ENCODE data around the gene PPP2R1A. TPM values are rescaled to one million over a fixed set of nuclear protein-coding genes. Genes with fewer than 3 reads are reported as not detected.

The PPP2R1A gene
- total RNA-seq, 1 donor from 2014 or later, result 307 TPM

DNA sequence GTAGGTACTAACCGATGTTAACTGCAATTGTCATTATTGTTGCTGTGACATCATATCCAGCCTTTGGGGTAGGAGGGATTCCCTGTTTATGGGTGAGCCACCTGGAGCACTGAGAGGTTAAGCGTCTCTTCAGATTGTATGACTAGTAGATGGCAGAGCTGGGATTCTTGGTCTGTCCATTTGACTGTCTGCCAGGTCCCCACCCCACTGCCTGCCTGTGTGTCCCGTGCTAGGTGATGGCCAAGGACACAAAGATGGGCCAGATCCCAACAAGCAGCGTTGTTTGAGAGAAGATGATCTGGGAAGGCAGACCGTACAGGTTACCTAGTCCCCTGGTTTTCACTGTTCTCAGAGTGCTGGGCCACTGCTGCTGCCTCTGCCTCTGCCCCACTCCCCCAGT, 16.6 kb downstream of the PPP2R1A start:
- H3K27ac Mint-ChIP-seq, result no peak overlapping the region
- H3K4me1 Mint-ChIP-seq (ENCODE audit: low read depth), result no peaks in the 10 kb centered on the region
- H3K36me3 Mint-ChIP-seq (ENCODE audit: insufficient read depth), result peaks cover 24% of the 10 kb centered on the region
- DNase-seq (ENCODE audit: low spot score, unreplicated experiment), result no peak
- no peaks in the 10 kb centered on the region for H3K27me3 Mint-ChIP-seq
- no peak overlapping the region for H3K4me3 Mint-ChIP-seq (ENCODE audit: low read depth)
- no peaks in the 10 kb centered on the region for H3K9me3 Mint-ChIP-seq (ENCODE audit: low read depth)
- TF ChIP-seq, protein P1, sequence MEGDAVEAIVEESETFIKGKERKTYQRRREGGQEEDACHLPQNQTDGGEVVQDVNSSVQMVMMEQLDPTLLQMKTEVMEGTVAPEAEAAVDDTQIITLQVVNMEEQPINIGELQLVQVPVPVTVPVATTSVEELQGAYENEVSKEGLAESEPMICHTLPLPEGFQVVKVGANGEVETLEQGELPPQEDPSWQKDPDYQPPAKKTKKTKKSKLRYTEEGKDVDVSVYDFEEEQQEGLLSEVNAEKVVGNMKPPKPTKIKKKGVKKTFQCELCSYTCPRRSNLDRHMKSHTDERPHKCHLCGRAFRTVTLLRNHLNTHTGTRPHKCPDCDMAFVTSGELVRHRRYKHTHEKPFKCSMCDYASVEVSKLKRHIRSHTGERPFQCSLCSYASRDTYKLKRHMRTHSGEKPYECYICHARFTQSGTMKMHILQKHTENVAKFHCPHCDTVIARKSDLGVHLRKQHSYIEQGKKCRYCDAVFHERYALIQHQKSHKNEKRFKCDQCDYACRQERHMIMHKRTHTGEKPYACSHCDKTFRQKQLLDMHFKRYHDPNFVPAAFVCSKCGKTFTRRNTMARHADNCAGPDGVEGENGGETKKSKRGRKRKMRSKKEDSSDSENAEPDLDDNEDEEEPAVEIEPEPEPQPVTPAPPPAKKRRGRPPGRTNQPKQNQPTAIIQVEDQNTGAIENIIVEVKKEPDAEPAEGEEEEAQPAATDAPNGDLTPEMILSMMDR (IDR thresholded peaks at IDR 0.05; ENCODE audit: unreplicated experiment), result no peak

DNA sequence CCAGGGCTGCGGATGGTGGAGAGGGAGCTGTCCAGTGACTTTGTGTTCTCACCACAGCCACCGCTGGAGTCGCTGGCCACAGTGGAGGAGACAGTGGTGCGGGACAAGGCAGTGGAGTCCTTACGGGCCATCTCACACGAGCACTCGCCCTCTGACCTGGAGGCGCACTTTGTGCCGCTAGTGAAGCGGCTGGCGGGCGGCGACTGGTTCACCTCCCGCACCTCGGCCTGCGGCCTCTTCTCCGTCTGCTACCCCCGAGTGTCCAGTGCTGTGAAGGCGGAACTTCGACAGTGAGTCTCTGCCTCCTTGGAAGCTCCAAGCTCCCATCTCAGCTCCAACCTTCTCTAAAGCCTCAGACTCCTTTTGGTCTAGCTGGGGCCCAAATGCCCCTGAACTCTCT, 21.4 kb downstream of the PPP2R1A start:
- TF ChIP-seq, protein P1 (IDR thresholded peaks at IDR 0.05; ENCODE audit: unreplicated experiment), result no peak
- peaks cover 23% of the 10 kb centered on the region for H3K36me3 Mint-ChIP-seq (ENCODE audit: insufficient read depth)
- H3K4me1 Mint-ChIP-seq (ENCODE audit: low read depth), result no peaks in the 10 kb centered on the region
- no peak for DNase-seq (ENCODE audit: low spot score, unreplicated experiment)
- no peak overlapping the region for H3K27ac Mint-ChIP-seq
- no peaks in the 10 kb centered on the region for H3K9me3 Mint-ChIP-seq (ENCODE audit: low read depth)
- H3K27me3 Mint-ChIP-seq, result no peaks in the 10 kb centered on the region
- no peak overlapping the region for H3K4me3 Mint-ChIP-seq (ENCODE audit: low read depth)

DNA sequence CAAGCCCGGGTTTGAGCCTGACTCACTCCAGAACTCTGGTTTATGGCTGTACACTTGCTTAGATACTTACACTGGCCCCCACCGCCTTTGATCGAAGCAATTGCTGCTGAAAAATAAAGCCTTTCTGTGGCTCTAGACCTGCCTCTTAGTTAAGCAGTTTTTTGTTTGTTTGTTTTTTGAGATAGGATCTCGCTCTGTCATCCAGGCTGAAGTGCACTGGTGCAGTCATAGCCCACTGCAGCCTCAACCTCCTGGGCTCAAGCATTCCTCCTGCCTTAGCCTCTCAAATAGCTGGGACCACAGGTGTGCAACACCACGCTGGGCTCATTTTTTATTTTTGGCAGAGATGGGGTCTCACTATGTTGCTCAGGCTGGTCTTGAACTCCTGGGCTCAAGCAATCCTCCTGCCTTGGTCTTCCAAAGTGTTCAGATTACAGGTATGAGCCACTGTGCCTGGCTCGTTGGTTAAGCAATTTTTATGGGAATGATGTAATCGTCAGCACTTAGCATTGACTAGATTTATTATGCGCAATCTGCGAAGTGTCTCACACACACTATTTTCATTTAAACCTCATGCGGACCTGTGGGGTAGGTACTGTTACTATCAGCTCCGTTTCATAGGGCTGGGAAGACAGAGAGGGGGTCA, 22.2 kb downstream of the PPP2R1A start:
- Mint-ChIP-seq H3K27me3 (no peaks in the 10 kb centered on the region), H3K4me3 (ENCODE audit: low read depth) (no peak overlapping the region), H3K27ac (peak overlapping the region; percentile 77), H3K36me3 (ENCODE audit: insufficient read depth) (peaks cover 27% of the 10 kb centered on the region), H3K9me3 (ENCODE audit: low read depth) (no peaks in the 10 kb centered on the region), H3K4me1 (ENCODE audit: low read depth) (no peaks in the 10 kb centered on the region)
- no peak for DNase-seq (ENCODE audit: low spot score, unreplicated experiment)
- TF ChIP-seq, protein P1 (IDR thresholded peaks at IDR 0.05; ENCODE audit: unreplicated experiment), result no peak

DNA sequence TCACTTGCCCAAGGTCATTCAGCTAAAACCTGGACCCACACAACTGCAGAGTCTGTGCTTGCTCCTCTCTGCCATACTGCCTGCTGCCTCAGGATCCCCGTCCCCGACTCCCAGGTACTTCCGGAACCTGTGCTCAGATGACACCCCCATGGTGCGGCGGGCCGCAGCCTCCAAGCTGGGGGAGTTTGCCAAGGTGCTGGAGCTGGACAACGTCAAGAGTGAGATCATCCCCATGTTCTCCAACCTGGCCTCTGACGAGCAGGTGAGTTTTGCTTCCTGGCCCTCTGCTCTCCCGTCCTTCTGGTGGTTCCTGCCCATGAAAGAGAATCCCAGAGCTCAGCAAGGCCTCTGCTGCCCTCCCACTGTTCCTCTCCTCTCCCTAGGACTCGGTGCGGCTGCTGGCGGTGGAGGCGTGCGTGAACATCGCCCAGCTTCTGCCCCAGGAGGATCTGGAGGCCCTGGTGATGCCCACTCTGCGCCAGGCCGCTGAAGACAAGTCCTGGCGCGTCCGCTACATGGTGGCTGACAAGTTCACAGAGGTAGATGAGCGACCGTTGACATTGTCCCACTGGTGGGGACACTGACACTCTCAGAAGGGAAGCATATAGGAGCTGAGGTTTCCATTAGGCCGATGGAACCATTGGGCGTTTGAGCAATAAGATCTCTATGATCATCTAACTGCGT, 22.9 kb downstream of the PPP2R1A start:
- Mint-ChIP-seq H3K4me3 (ENCODE audit: low read depth) (no peak overlapping the region), H3K27ac (peak overlapping the region; percentile 77), H3K9me3 (ENCODE audit: low read depth) (no peaks in the 10 kb centered on the region), H3K36me3 (ENCODE audit: insufficient read depth) (peaks cover 30% of the 10 kb centered on the region), H3K4me1 (ENCODE audit: low read depth) (no peaks in the 10 kb centered on the region), H3K27me3 (no peaks in the 10 kb centered on the region)
- DNase-seq (ENCODE audit: low spot score, unreplicated experiment), result no peak
- TF ChIP-seq, protein P1 (IDR thresholded peaks at IDR 0.05; ENCODE audit: unreplicated experiment), result no peak

DNA sequence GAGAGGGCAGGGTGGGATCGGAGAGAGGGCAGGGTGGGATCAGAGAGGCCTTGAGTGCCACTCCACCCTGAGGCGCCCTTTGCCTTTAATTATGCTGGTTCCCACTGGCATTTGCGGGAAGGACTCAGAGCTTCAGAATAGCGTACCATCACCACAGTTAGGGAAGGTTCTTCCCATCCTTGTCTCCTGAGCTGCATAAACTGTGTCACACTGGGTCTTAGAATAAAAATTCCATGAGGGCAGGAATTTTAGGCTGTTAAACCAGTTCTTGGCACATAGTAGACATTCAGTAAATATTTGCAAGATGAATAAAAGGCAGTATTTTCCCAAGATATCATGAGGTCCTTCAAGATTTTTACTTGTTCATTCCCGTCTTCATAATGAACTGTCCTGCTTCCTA, 24.4 kb downstream of the PPP2R1A start:
- TF ChIP-seq, protein P1 (IDR thresholded peaks at IDR 0.05; ENCODE audit: unreplicated experiment), result no peak
- no peaks in the 10 kb centered on the region for H3K4me1 Mint-ChIP-seq (ENCODE audit: low read depth)
- DNase-seq (ENCODE audit: low spot score, unreplicated experiment), result no peak
- H3K27me3 Mint-ChIP-seq, result no peaks in the 10 kb centered on the region
- no peak overlapping the region for H3K4me3 Mint-ChIP-seq (ENCODE audit: low read depth)
- H3K27ac Mint-ChIP-seq, result no peak overlapping the region
- no peaks in the 10 kb centered on the region for H3K9me3 Mint-ChIP-seq (ENCODE audit: low read depth)
- peaks cover 31% of the 10 kb centered on the region for H3K36me3 Mint-ChIP-seq (ENCODE audit: insufficient read depth)
